Right lobe of liver (tissue), 4 donors: ENCODE results near the gene SH3TC1.

Experiments
- CTCF ChIP-seq, 4 donors: fragments of 200-600 bp in 3 of 4; fragments of 450-650 bp in 1 of 4; IDR thresholded peaks; one replicate each; pipeline versions ENCODE4 v1.5.1 to v1.8.0; 2016 to 2022; ENCODE audit warnings: antibody characterized with exemption in 4 of 4, mild to moderate bottlenecking in 2 of 4
- POLR2A ChIP-seq: fragments of 450-650 bp; IDR thresholded peaks from one replicate; pipeline ENCODE4 v1.6.1; 2017; ENCODE audit warnings: antibody characterized with exemption, mild to moderate bottlenecking
- donor health status: DM: no; HTN: no; CAD: no.
- donor health status: DM: no; HTN: no; CAD: no.
- donor health status: DM: no; HTN: yes; CAD: no.

- TF ChIP-seq CTCF (IDR thresholded peaks at IDR 0.05), result no peak
- no peak for TF ChIP-seq POLR2A
Measured at GRCh38 chr4:8160572-8160971, 38.5 kb upstream of the SH3TC1 start.
